Epithelial cell of proximal tubule (primary cell): ENCODE measurements around the gene PIGP. TPM values are rescaled to one million over a fixed set of nuclear protein-coding genes. Genes with fewer than 3 reads are reported as not detected.

Experiments
- DNase-seq: peaks from one replicate; pipeline ENCODE4 v3.0.0-alpha.2; 2011; ENCODE audit warnings: low read depth
- H3K4me3 ChIP-seq: 2 replicates; pipeline ENCODE4 v1.5.1; 2011; ENCODE audit warnings: low read depth, mild to moderate bottlenecking, low read length
- total RNA-seq: library from RNA; depleted of rRNA; stranded (reverse); fragments of >200 nt; gene quantifications from 2 replicates; pipeline ENCODE4 v1.2.3, GENCODE V29; 2015
- TF ChIP-seq, protein P1 (sequence below): conservative IDR thresholded peaks from 2 replicates; pipeline ENCODE4 v1.5.1; 2012; ENCODE audit warnings: low read depth, mild to moderate bottlenecking, low read length

The PIGP gene
- total RNA-seq, 1 donor from 2014 or later = 7.7 TPM

DNA sequence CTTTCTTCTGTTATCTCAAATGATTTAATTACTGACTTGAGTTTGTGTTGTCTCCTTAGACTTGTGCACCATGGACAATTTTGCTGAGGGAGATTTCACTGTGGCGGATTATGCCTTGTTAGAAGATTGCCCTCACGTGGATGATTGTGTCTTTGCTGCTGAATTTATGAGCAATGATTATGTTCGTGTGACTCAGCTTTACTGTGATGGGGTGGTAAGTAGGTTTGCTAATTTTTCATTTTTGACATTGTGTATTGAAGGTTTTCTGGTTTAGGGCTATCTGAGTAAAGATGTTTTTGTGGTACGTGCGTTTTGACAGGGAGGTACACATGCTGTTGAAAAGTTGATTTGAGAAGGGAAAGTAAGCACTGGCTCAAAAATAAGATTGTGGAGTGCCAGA, 14.3 kb upstream of the PIGP start:
- no peak for DNase-seq
- no peak overlapping the region for H3K4me3 ChIP-seq
- TF ChIP-seq, protein P1, sequence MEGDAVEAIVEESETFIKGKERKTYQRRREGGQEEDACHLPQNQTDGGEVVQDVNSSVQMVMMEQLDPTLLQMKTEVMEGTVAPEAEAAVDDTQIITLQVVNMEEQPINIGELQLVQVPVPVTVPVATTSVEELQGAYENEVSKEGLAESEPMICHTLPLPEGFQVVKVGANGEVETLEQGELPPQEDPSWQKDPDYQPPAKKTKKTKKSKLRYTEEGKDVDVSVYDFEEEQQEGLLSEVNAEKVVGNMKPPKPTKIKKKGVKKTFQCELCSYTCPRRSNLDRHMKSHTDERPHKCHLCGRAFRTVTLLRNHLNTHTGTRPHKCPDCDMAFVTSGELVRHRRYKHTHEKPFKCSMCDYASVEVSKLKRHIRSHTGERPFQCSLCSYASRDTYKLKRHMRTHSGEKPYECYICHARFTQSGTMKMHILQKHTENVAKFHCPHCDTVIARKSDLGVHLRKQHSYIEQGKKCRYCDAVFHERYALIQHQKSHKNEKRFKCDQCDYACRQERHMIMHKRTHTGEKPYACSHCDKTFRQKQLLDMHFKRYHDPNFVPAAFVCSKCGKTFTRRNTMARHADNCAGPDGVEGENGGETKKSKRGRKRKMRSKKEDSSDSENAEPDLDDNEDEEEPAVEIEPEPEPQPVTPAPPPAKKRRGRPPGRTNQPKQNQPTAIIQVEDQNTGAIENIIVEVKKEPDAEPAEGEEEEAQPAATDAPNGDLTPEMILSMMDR = peak; percentile 36

DNA sequence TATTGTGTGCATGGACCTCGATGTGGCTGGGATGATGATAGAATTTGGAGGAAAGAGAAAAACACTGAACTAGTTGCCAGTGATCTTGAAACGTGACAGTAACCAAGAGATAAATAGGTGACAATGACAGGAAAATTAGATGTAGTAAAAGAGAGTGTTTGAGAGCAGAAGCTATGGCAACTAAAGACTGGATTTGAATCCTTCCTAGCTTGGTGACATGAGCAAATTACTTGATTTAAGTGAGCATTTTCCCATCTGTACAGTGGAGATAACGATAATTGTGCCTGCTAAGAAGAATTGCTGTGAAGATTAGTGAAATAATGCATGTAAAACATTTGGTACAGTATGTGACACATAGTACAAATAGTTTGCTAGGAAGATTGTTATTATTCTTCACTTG, 12.9 kb upstream of the PIGP start:
- H3K4me3 ChIP-seq = no peak overlapping the region
- TF ChIP-seq, protein P1 = no peak
- DNase-seq = no peak

DNA sequence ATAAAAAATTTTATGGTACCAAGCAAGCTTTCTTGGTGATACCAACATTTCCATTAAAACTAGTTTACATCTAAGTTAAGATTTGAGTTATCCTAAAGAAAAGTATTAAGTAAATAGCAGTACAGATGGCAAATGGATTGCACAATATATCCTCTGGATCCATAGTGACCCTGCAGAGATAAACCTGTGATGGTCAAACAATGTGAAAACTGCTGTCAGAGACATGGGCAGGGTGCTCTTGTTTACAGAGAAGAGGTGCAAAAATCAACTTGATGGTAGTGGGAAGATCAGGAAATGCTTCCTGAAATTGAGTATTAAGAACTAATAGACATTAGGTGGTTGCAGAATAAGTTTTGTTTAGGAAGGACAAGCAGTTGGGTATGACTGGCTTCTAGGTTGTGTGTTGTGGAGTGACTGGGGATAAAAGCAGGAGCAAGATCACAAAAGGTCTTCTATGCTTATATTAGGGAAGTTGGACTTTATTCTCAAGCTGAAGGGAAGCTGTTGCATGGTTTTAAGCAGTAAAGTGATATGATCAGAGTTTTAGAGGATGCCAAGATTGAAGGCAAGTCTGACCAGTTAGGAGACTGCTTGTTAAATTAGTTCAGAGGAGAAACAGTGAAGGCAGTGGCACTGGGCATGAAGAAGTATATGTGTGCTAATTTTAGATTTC, 10.1 kb upstream of the PIGP start:
- DNase-seq = no peak
- no peak overlapping the region for H3K4me3 ChIP-seq
- TF ChIP-seq, protein P1 = no peak

DNA sequence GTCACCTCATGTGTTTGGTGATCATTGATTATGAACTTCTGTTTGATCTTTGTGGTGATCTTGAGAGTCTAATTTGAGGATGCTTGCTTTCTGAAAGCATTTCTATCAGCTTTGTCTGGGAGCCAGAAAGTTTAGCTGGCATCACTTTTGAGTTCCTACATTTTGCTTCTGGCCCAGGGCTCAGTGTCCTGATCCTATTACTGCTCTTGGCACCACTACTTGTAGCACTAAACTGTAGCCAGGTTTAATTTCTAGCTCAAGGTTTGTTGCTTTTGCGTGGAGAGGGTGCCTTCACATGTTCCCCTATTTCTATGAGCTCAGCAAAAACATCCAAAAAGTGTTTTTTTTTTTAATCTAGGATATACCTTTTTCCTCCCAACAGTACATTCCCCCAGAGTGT, 9.5 kb upstream of the PIGP start:
- H3K4me3 ChIP-seq = no peak overlapping the region
- TF ChIP-seq, protein P1 = no peak
- no peak for DNase-seq

DNA sequence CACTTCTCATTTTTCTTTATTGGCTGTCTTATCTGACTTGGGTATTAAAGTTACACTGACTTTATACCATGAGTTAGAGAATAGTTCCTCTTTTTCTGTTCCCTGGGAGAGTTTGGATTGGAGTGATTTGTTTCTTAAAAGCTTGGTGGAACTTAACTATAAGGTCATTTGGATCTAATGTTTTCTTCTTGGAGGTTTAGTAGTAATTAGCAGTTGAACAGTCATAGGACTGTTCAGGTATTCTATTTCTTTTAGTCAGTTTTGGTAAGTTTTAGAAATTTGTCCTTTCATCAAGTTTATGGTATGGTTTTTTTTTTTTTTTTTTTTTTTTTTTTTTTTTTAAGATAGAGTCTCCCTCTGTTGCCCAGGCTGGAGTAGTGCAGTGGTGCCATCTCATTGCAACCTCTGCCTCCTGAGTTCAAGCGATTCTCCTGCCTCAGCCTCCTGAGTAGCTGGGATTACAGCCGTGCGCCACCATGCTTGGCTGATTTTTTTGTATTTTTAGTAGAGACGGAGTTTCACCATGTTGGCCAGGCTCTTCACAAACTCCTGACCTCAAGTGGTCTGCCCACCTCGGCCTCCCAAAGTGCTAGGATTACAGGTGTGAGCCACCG, 6.4 kb upstream of the PIGP start:
- H3K4me3 ChIP-seq = no peak overlapping the region
- no peak for DNase-seq
- TF ChIP-seq, protein P1 = peak; percentile 44

DNA sequence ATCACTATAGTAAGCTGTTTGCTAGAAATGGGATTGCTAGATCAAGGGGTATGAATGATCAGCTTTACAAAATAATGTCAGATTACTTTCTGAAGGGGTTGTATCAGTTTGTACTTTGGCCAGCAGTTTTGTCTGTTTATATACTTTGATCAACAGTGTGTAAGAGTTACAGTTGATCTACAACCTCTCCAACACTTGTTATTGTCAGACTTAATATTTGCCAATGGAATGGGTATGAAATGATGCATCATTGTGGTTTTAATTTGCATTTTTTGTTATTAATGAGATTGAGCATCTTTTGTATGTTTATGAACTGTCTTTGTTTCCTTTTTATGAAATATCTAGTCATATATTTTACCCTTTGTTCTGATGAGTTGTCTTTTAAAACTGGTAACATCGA, 4.5 kb upstream of the PIGP start:
- no peak overlapping the region for H3K4me3 ChIP-seq
- TF ChIP-seq, protein P1 = no peak
- no peak for DNase-seq

DNA sequence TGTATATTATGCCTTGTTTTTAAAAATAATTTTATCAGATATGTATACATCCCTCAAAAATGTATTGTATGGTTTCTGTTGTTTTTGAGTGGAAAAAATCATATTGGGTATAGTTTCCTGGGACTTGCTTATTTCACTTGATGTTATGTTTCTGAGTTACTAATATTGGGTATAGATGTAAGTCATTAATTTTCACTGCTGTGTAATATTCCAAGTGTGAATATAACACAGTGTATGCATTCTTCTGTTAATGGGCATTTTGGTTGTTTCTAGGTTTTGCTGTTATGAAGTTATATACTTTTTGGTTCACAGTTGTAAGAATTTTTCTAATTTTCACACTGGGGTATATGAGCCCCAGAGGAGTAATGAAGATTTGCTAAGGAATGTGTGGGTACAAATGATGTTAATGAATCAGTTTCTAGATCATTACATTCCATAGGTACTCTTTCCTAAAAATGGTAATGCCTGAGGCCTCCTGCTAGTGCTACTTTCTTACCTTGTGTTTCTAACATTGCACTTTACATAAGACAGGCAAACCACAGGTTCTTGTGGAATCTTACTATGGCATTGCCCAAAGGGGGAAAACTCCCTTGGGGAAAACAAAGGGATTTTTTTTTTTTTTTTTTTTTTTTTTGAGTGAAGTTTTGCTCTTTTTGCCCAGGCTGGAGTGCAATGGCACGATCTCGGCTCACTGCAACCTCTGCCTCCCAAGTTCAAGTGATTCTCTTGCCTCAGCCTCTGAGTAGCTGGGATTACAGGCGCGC, 3.4 kb upstream of the PIGP start:
- TF ChIP-seq, protein P1 = no peak
- DNase-seq = no peak

More for the DNA sequence above, 3.4 kb upstream of the PIGP start:
- H3K4me3 ChIP-seq = no peak overlapping the region
